GM18858 (cell line): ENCODE results near the gene IL17RA.
"Not testable (repeated sequence)": the region's sequence is repeated elsewhere in the genome, so short reads cannot be mapped to it uniquely, and the experiment has no call there.

Experiments used
- ATAC-seq: cut with Tn5 transposase; IDR thresholded peaks from one replicate; pipeline ENCODE4 v1.9.1; 2021; ENCODE audit not compliant: unreplicated experiment

Gene IL17RA

DNA sequence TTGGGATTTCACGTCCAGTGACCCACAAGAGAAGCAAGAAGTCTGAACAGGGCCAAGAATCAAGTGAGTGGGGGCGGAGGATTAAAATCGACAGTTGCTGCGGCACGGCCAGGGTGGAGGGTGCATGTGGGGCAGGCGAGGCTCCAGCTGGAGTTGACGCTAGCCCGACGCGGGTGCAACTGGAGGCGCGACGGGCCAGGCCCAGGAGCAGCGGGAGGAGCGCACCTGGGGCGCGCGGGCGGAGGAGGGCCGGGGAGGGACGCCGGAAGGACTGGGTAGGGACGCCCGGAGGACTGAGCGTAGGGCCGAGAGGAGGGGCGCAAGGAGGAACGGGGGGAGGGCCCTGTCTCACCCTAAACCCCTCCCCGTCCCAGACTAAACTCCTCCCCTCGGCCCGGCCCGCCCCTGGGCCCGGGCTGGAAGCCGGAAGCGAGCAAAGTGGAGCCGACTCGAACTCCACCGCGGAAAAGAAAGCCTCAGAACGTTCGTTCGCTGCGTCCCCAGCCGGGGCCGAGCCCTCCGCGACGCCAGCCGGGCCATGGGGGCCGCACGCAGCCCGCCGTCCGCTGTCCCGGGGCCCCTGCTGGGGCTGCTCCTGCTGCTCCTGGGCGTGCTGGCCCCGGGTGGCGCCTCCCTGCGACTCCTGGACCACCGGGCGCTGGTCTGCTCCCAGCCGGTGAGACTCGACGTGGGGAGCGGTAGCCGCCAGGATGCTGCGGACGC lies at the start of gene IL17RA:
Gene IL17RA, plus strand, starts transcription at position 447 of the 723 bp plus-strand sequence. Its CDS starts 92 bp downstream, at position 539.
- peak; percentile 68 for ATAC-seq

DNA sequence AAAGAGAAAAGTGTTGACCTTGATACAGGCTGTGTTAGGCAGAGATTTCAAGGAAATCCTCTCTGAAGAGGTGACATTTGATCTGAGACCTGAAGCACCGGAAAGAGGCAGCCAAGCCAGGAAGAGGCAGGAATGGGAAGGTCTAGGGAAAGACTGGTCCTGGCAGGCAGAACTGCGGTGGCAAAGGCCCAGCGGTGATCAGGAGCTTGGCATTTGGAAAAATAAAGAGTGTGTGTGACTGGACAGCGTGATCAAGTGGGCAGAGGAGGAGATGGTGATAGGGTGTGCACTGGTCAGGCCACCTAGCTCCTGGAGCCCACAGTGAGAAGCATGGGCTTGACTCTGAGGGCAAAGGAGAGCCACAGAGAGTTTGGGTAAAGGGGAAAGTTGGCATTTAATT lies 49.6 kb upstream of the IL17RA start:
- ATAC-seq, result no peak

DNA sequence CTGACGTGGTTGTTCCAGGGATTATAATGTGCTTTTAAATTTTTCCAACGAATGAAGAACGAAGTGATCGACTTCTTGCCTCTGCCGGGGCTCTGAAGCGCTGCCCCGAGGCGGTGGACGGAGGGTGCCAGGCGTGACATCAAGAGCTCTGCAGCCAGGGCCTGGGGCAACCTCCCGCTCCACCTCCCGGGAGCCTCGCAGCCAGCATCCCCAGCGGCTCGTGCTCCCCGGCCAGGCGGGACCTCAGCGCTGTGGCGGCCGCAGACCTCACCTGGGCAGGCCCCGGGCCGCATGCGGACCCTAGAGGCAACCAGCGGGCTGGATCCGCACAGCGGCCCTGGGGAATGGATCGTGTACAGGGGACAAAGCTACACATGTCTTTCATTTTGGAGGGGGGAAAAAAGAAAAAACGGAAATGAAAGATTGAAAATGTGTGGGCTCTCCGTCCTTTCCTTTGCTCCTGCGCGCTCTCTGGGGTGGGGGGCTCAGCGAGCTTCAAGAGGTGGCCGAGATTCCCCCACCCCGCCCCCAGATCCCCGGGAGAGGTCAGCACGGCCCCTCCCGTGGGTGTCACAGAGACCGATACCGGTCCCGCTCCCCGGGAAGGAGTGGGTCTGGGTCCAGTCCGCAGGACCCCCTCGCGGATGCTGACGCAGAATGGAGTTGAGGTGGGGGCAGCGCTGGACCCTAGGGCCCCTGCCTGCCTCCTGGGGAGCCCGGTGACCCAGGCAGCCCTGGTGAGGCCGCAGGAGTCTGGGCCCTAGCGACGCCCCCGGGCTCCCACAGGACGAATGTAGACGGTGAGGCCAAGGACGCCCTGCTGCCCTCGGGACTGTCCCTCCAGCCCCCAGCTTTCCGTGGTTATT lies 48.6 kb upstream of the IL17RA start:
- not testable (repeated sequence) for ATAC-seq

DNA sequence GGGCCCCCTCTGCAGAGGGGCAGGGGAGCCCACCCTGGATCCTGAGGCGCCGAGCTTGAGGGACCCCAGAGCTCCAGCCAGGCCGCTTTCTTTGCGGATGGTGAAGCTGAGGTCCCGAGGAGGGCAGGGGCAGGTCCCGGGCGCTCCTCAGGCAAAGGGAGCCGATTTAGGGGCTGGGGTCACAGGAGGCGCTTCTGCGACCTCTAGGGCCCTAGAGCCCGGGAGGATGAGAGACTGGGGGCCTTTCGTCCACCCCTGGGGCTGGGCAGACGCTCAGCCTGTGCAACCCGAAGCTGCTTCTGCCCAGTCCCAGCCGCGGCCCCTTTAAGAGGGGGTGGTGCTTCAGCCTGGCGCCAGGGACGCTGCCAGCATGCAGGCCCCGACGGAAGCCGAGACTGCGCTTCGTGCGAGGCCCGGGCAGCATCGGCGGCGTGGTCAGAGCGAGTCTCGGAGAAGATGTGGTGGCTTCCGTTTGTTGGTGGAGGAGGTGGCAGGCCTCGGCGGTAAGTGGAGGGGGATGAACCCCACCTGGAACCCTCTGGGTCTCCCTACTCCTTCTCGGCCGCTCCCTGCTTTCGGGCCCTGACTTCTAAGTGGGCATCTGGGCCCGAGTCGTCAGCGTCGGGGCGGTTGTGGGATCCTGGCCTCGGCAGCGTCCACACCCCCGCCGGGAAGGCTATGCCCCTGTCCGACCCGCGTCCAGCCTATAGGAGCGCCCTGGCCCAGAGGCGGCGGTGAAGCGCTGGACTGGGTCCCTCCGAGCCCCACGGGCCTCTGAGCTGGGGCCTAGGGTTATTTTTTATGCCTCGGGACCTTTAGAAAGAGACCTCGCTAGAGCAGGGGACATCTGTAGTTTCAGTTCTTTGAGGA lies 47.7 kb upstream of the IL17RA start:
- ATAC-seq, result not testable (repeated sequence)

GRCh38 chr22:17043521-17043920 lies 41.3 kb upstream of the IL17RA start:
- ATAC-seq, result no peak

GRCh38 chr22:17046566-17047348 lies 38.0 kb upstream of the IL17RA start:
- no peak for ATAC-seq

DNA sequence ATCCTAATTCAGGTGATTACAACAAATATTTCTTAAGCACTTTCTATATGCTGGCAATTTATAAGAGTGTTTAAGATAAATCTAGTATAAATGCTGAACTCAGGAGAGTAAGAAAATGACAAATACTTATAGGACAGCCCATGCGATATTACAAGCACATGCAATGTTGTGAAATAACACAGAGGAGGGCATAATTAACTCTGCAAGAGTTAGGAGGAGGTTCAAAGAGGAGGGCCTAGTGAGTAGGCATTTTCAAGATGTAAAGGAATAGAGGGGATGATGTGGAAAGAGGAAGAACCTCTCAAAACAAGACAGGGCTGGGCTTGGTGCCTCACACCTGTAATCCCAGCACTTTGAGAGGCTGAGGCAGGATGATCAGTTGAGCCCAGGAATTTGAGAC lies 37.1 kb upstream of the IL17RA start:
- no peak for ATAC-seq

GRCh38 chr22:17056058-17056457 lies 28.7 kb upstream of the IL17RA start:
- no peak for ATAC-seq

GRCh38 chr22:17056807-17057206 lies 28.0 kb upstream of the IL17RA start:
- no peak for ATAC-seq

DNA sequence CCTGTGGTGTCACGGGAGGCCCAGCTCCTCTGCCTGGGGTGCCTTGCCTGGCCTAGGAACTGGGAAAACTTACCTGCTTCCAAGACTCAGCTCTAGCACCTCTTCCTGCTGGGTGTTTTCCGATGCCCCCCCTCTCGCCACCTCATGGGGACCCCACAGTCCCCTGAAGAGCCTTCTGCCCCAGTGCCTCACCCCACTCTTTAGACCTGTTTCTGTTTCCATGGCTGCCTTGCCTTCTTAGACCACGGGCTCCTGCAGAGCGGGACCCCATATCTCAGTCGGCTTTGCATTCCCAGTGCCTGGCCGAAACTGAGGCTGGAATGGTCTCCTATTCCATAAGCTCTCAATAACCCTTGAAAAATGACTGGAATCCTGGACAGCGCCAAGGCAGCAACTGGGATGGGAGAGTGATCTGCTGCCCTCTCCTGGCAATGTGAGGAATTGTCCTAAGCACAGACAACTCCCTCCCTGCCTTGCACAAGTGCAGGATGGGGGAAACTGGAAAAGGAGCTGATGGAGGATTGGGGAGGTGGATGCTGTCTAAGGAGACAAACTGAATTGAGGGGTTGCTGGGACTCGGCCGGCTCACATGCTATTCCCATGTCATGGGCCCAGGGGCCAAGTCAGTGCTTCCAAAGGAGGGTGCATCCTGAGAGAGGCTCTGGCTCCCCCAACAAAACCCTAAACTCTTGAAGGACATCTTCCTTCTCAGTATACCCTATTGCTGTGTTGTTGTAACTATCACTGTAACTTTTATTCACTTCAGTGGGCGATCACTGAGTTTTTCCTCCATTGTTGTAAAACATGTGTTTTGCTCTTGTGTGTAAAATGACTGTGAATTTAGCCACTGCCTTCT lies 26.6 kb upstream of the IL17RA start:
- peak; percentile 65 for ATAC-seq

- no peak for ATAC-seq
Measured at GRCh38 chr22:17060126-17060525, 24.7 kb upstream of the IL17RA start.

GRCh38 chr22:17063411-17064106 lies 21.2 kb upstream of the IL17RA start:
- ATAC-seq, result no peak

- no peak for ATAC-seq
Measured at GRCh38 chr22:17064498-17065100, 20.2 kb upstream of the IL17RA start.

GRCh38 chr22:17065433-17065832 lies 19.4 kb upstream of the IL17RA start:
- no peak for ATAC-seq

DNA sequence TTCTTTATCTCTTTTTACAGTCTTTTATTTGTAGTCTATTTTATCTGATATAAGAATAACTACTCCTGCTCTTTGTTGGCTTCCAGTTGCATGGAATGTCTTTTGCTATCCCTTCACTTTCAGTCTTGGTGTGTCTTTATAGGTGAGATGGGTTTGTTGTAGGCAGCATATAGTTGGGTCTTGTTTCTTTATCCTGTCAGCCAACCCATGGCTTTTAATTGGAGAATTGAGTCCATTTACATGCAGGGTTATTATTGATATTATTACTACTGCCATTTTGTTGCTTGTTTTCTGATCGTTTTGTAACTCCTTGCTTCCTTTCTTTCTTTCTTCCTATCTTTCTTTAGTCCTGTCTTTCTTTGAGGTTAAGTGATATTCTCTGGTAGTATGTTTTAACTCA lies 11.9 kb upstream of the IL17RA start:
- no peak for ATAC-seq

GRCh38 chr22:17074648-17075002 lies 10.2 kb upstream of the IL17RA start:
- ATAC-seq, result no peak

DNA sequence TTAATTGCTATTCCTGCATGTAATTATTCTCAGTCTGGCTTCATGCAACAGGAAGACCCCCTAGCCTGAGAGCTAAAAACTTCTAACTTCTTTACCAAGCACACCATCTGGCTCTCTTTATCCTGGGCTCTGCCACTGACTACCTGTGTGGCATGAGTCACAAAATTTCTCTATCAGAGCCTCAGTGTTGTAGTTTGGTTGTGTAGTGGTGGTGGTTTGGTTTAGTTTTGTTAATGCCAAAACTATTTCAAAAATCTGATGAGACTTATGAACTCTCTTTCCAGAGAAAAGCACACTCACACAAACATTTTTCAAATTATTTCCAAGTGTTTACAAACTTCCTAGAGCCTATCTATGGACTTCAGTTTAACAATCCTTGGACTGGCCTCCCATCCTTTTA lies 7.5 kb upstream of the IL17RA start:
- no peak for ATAC-seq

GRCh38 chr22:17079572-17079971 lies 5.2 kb upstream of the IL17RA start:
- no peak for ATAC-seq

DNA sequence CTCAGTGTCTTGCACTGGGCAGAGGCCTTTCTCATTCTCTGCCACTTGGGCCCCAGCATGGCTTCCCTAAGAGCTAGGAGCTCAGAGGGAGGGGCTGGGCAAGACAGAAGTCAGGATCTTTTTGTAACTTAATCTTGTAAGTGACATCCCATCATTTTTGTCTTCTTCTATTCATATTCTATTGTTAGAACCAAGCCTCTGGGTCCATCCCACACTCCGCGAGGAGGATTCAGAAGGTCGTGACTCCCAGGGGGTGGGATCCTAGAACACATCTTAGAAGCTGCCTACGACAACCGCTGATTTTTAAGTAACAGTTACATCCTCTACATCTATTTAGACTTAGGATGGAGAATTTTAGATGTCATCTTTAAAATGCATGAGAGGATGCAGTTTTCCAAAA lies 1.5 kb upstream of the IL17RA start:
- ATAC-seq, result no peak
